Hepatocyte (in vitro differentiated cells): ENCODE data around the gene ZMYM1. TPM values are rescaled to one million over a fixed set of nuclear protein-coding genes. Genes with fewer than 3 reads are reported as not detected.

Experiments
- DNase-seq: peaks from one replicate; pipeline ENCODE4 v3.0.0-alpha.2; 2016; ENCODE audit warnings: low spot score
- H2AFZ ChIP-seq: fragments of 200-600 bp; sonication (generic); 2 replicates; pipeline ENCODE4 v1.6.0; 2016; ENCODE audit warnings: antibody characterized with exemption, mild to moderate bottlenecking
- H3K27ac ChIP-seq: fragments of 200-600 bp; sonication (generic); 2 replicates; pipeline ENCODE4 v1.5.1; 2016; ENCODE audit warnings: mild to moderate bottlenecking
- H3K27me3 ChIP-seq: fragments of 200-600 bp; sonication (generic); 2 replicates; pipeline ENCODE4 v1.6.1; 2016
- H3K36me3 ChIP-seq: fragments of 200-600 bp; sonication (generic); replicated peaks from 2 replicates; pipeline ENCODE4 v1.5.1; 2016; ENCODE audit warnings: low read depth; ENCODE audit not compliant: insufficient read depth
- H3K4me1 ChIP-seq: fragments of 200-600 bp; sonication (generic); 2 replicates; pipeline ENCODE4 v1.5.1; 2016; ENCODE audit warnings: mild to moderate bottlenecking, moderate library complexity; ENCODE audit not compliant: insufficient read depth
- H3K4me2 ChIP-seq: fragments of 200-600 bp; sonication (generic); 2 replicates; pipeline ENCODE4 v1.6.0; 2016
- H3K4me3 ChIP-seq: fragments of 200-600 bp; sonication (generic); 2 replicates; pipeline ENCODE4 v1.5.1; 2016; ENCODE audit warnings: mild to moderate bottlenecking
- H3K79me2 ChIP-seq: fragments of 200-600 bp; sonication (generic); 2 replicates; pipeline ENCODE4 v1.6.0; 2017; ENCODE audit warnings: mild to moderate bottlenecking
- H3K9me2 ChIP-seq: fragments of 200-600 bp; sonication (generic); replicated peaks from 2 replicates; pipeline ENCODE4 v1.6.0; 2017; ENCODE audit warnings: mild to moderate bottlenecking; ENCODE audit not compliant: insufficient read depth
- H3K9me3 ChIP-seq: fragments of 200-600 bp; sonication (generic); 2 replicates; pipeline ENCODE4 v1.5.1; 2016; ENCODE audit warnings: low read depth, mild to moderate bottlenecking
- H4K20me1 ChIP-seq: fragments of 200-600 bp; sonication (generic); 2 replicates; pipeline ENCODE4 v1.6.0; 2016; ENCODE audit warnings: mild to moderate bottlenecking; ENCODE audit not compliant: insufficient read depth, poor library complexity, severe bottlenecking
- CTCF ChIP-seq: fragments of 200-600 bp; sonication (generic); IDR thresholded peaks from 2 replicates; pipeline ENCODE4 v1.5.1; 2016; ENCODE audit warnings: antibody characterized with exemption, mild to moderate bottlenecking; ENCODE audit not compliant: poor library complexity
- EZH2 ChIP-seq: fragments of 200-600 bp; sonication (generic); IDR thresholded peaks from 2 replicates; pipeline ENCODE4 v1.6.1; 2016; ENCODE audit warnings: antibody characterized with exemption, mild to moderate bottlenecking, borderline replicate concordance
- EZH2phosphoT487 ChIP-seq: fragments of 200-600 bp; sonication (generic); IDR thresholded peaks from one replicate; pipeline ENCODE4 v1.6.1; 2018; ENCODE audit warnings: antibody characterized with exemption, mild to moderate bottlenecking, low read depth, moderate library complexity; ENCODE audit not compliant: unreplicated experiment, severe bottlenecking
- WGBS: methylation state at CpG from one replicate; pipeline ENCODE4 v1.1.6; 2016; ENCODE audit warnings: low lambda C conversion rate; ENCODE audit errors: missing lambda C conversion rate; 5-methylcytosine and 5-hydroxymethylcytosine counted together
- polyA plus RNA-seq: library from polyadenylated mRNA; unstranded; fragments of >200 nt; fragmentation: Nextera tagmentation; extraction: Ambion mirVana; gene quantifications from 2 replicates; pipeline ENCODE4 v1.2.1, GENCODE V29; 2016
- total RNA-seq: library from RNA; depleted of rRNA; stranded (reverse); fragments of >200 nt; gene quantifications from 2 replicates; pipeline ENCODE4 v1.2.3, GENCODE V29; 2014

Gene ZMYM1
- total and polyA plus RNA-seq, 2 experiments from 2014 or later: 3.8 to 18.7 TPM

GRCh38 chr1:35097224-35097623 is 18.0 kb downstream of the ZMYM1 start:
- no peaks in the 10 kb centered on the region for H3K4me1 ChIP-seq
- no peaks in the 10 kb centered on the region for H3K36me3 ChIP-seq
- no peak overlapping the region for H3K4me2 ChIP-seq
- no peaks in the 10 kb centered on the region for H3K27me3 ChIP-seq
- DNase-seq: no peak
- 0% methylated on average over 1 of the region's 1 CpG for WGBS
- H2AFZ ChIP-seq: no peak overlapping the region
- H4K20me1 ChIP-seq: no peaks in the 10 kb centered on the region
- no peaks in the 10 kb centered on the region for H3K9me3 ChIP-seq
- H3K9me2 ChIP-seq: no peaks in the 10 kb centered on the region
- H3K79me2 ChIP-seq: peaks cover 5% of the 10 kb centered on the region
- TF ChIP-seq EZH2 (no peak), EZH2phosphoT487 (no peak), CTCF (no peak)
- no peak overlapping the region for H3K27ac ChIP-seq
- no peak overlapping the region for H3K4me3 ChIP-seq

GRCh38 chr1:35111106-35111505 is 31.9 kb downstream of the ZMYM1 start:
- H3K9me2 ChIP-seq: no peaks in the 10 kb centered on the region
- no peak overlapping the region for H2AFZ ChIP-seq
- no peaks in the 10 kb centered on the region for H4K20me1 ChIP-seq
- H3K4me1 ChIP-seq: no peaks in the 10 kb centered on the region
- no peak overlapping the region for H3K4me3 ChIP-seq
- 95% methylated on average over 1 of the region's 1 CpG for WGBS
- TF ChIP-seq EZH2phosphoT487: no peak
- no peak for TF ChIP-seq EZH2
- no peak for TF ChIP-seq CTCF
- H3K27me3 ChIP-seq: no peaks in the 10 kb centered on the region
- no peaks in the 10 kb centered on the region for H3K9me3 ChIP-seq
- no peaks in the 10 kb centered on the region for H3K79me2 ChIP-seq
- no peaks in the 10 kb centered on the region for H3K36me3 ChIP-seq
- no peak overlapping the region for H3K4me2 ChIP-seq
- no peak overlapping the region for H3K27ac ChIP-seq
- no peak for DNase-seq

- Histone ChIP-seq H3K4me2 (no peak overlapping the region), H3K36me3 (no peaks in the 10 kb centered on the region), H3K9me2 (no peaks in the 10 kb centered on the region), H2AFZ (no peak overlapping the region), H4K20me1 (no peaks in the 10 kb centered on the region), H3K9me3 (no peaks in the 10 kb centered on the region), H3K4me3 (no peak overlapping the region), H3K27me3 (no peaks in the 10 kb centered on the region), H3K4me1 (no peaks in the 10 kb centered on the region), H3K27ac (no peak overlapping the region), H3K79me2 (no peaks in the 10 kb centered on the region)
- DNase-seq: no peak
- WGBS: 97% methylated on average over 4 of the region's 4 CpGs
- TF ChIP-seq CTCF (peak; percentile 35), EZH2 (no peak)
These were observed 33.5 kb downstream of the ZMYM1 start for GRCh38 chr1:35112668-35113067.
